WTC11 (cell line): ENCODE results near the gene SON.

Experiments used
- CREB1 ChIP-seq: sonication (generic); formaldehyde crosslinking; IDR thresholded peaks from 2 replicates; pipeline ENCODE4 v1.8.0; 2023; ENCODE audit warnings: mild to moderate bottlenecking, missing genetic modification reagents
- IRF2 ChIP-seq: sonication (generic); formaldehyde crosslinking; IDR thresholded peaks from 2 replicates; pipeline ENCODE4 v1.8.0; 2022; ENCODE audit warnings: low read depth, missing genetic modification reagents, borderline replicate concordance
- MYBL2 ChIP-seq: sonication (generic); formaldehyde crosslinking; IDR thresholded peaks from 2 replicates; pipeline ENCODE4 v1.8.1; 2023; ENCODE audit warnings: mild to moderate bottlenecking, moderate library complexity, missing genetic modification reagents
- SP1 ChIP-seq: sonication (generic); formaldehyde crosslinking; conservative IDR thresholded peaks from 2 replicates; pipeline ENCODE4 v1.8.1; 2022; ENCODE audit warnings: missing genetic modification reagents
- TCF7 ChIP-seq: sonication (generic); formaldehyde crosslinking; IDR thresholded peaks from 2 replicates; pipeline ENCODE4 v1.8.0; 2022; ENCODE audit warnings: mild to moderate bottlenecking, low read depth, missing genetic modification reagents, moderate library complexity
- TEAD1 ChIP-seq: sonication (generic); formaldehyde crosslinking; IDR thresholded peaks from 2 replicates; pipeline ENCODE4 v1.8.0; 2022; ENCODE audit warnings: mild to moderate bottlenecking, missing genetic modification reagents
- ZNF396 ChIP-seq: fragments of 250-450 bp; sonication (Bioruptor Pico); IDR thresholded peaks from 2 replicates; pipeline ENCODE4 v1.8.0; 2021; ENCODE audit warnings: mild to moderate bottlenecking, moderate library complexity, borderline replicate concordance
- ZNF423 ChIP-seq: fragments of 250-450 bp; sonication (Bioruptor Pico); IDR thresholded peaks from 2 replicates; pipeline ENCODE4 v2.1.2; 2022; ENCODE audit warnings: mild to moderate bottlenecking, moderate library complexity
- TF ChIP-seq, protein P1 (sequence below): fragments of 200-600 bp; IDR thresholded peaks from 2 replicates; pipeline ENCODE4 v1.8.0; 2022; ENCODE audit warnings: antibody characterized with exemption
- TF ChIP-seq, protein P2 (sequence below): sonication (generic); formaldehyde crosslinking; IDR thresholded peaks from 2 replicates; pipeline ENCODE4 v1.8.1; 2022; ENCODE audit warnings: low read depth, missing genetic modification reagents, borderline replicate concordance
- TF ChIP-seq, protein P3 (sequence below): sonication (generic); formaldehyde crosslinking; IDR thresholded peaks from 2 replicates; pipeline ENCODE4 v1.8.0; 2022; ENCODE audit warnings: mild to moderate bottlenecking, missing genetic modification reagents

DNA sequence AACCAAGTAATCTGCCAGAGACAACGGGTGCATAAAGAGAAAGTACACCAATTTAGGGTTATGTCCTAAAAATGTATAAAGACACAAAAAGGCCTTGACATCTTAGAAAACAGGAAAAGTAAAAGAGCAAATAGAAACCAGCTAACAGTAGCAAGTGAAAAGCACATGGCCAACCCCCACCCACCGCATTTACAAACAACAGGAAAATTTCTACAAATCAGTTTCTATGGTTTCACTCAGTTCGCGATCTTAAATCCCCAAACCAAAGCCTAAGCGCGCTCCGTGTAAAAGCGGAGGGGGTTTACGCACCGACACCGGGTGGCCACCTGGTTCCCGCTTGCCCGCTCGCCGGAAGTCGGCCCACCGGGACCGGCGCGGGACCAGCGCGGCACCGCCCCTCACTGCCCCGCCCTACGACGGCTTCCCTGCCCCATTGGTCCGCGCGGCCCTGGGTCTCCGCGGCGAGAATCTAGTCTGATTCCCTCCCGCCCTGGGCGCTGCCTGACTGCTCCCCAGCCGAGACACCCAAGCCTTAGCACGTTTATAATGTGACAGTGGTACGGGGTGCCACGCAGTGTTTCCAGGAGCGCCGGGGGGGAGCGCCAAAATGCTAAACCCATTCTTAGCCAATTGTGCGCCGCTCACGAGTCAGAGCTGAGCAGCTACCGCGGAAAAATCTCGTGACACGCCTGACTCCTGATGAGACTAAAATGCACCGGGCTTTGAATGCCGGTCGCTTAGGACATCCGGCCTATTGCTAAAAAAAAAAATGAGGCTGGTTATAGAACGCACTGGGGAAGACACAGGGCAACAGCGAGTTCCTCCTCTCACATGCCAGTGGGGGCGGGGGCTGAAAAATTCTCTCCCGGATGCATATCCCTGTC lies 840 bp upstream of the SON start, which contains the start of gene GART:
- TF ChIP-seq, protein P1, sequence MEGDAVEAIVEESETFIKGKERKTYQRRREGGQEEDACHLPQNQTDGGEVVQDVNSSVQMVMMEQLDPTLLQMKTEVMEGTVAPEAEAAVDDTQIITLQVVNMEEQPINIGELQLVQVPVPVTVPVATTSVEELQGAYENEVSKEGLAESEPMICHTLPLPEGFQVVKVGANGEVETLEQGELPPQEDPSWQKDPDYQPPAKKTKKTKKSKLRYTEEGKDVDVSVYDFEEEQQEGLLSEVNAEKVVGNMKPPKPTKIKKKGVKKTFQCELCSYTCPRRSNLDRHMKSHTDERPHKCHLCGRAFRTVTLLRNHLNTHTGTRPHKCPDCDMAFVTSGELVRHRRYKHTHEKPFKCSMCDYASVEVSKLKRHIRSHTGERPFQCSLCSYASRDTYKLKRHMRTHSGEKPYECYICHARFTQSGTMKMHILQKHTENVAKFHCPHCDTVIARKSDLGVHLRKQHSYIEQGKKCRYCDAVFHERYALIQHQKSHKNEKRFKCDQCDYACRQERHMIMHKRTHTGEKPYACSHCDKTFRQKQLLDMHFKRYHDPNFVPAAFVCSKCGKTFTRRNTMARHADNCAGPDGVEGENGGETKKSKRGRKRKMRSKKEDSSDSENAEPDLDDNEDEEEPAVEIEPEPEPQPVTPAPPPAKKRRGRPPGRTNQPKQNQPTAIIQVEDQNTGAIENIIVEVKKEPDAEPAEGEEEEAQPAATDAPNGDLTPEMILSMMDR = no peak
- TF ChIP-seq, protein P2, sequence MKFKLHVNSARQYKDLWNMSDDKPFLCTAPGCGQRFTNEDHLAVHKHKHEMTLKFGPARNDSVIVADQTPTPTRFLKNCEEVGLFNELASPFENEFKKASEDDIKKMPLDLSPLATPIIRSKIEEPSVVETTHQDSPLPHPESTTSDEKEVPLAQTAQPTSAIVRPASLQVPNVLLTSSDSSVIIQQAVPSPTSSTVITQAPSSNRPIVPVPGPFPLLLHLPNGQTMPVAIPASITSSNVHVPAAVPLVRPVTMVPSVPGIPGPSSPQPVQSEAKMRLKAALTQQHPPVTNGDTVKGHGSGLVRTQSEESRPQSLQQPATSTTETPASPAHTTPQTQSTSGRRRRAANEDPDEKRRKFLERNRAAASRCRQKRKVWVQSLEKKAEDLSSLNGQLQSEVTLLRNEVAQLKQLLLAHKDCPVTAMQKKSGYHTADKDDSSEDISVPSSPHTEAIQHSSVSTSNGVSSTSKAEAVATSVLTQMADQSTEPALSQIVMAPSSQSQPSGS (CRISPR knock-in tag) = no peak
- TF ChIP-seq ZNF423 (no peak), TCF7 (CRISPR knock-in tag) (no peak), SP1 (CRISPR knock-in tag) (peak; percentile 81; the same call in 1 of the 2 replicates), CREB1 (CRISPR knock-in tag) (peak; percentile 53; the same call in 1 of the 2 replicates), TEAD1 (CRISPR knock-in tag) (no peak), ZNF396 (CRISPR knock-in tag) (no peak), IRF2 (CRISPR knock-in tag) (no peak), MYBL2 (CRISPR knock-in tag) (peak; percentile 63; the same call in 1 of the 2 replicates)
- TF ChIP-seq, protein P3, sequence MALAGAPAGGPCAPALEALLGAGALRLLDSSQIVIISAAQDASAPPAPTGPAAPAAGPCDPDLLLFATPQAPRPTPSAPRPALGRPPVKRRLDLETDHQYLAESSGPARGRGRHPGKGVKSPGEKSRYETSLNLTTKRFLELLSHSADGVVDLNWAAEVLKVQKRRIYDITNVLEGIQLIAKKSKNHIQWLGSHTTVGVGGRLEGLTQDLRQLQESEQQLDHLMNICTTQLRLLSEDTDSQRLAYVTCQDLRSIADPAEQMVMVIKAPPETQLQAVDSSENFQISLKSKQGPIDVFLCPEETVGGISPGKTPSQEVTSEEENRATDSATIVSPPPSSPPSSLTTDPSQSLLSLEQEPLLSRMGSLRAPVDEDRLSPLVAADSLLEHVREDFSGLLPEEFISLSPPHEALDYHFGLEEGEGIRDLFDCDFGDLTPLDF (CRISPR knock-in tag) = 0 out of 2 replicates have a peak, but pooled peaks have one; percentile 33
